ENCODE data around the gene LRRK1. TPM values are rescaled to one million over a fixed set of nuclear protein-coding genes. Genes with fewer than 3 reads are reported as not detected.

The LRRK1 gene
- total and polyA plus RNA-seq, 7 donors, result 7.1 to 27.4 (median 10.2) TPM

DNA sequence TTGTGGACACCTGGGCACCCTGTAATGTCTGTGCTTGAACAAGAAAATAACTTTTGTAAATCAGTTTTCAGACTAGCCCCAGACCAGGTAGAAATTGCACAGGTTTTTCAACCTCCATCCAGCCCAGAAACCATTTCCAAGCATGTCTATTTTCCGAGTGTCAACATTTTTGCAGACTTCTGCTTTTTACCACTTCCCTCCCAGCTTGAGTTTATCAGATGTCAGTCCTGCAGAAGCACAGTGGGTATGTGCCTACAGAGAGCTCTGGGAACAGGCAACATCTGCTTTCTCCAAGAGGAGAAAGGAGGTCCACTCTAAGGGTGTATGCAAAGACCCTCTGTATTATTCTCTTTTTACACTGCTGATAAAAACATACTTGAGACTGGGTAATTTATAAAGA, 83.9 kb downstream of the LRRK1 start:
- H3K27ac ChIP-seq, result no peak overlapping the region
- H3K9me3 ChIP-seq, result no peaks in the 10 kb centered on the region
- intact Hi-C loops (cut with DNase I), result no loop called here
- H3K36me3 ChIP-seq, result no peaks in the 10 kb centered on the region
- no peak for DNase-seq
- WGBS, 2 donors, result 54 to 89% methylated on average over 1 of the region's 1 CpG
- H3K4me3 ChIP-seq, result no peak overlapping the region
- no peak for TF ChIP-seq POLR2AphosphoS5 (IDR thresholded peaks at IDR 0.05)
- TF ChIP-seq, protein P1, sequence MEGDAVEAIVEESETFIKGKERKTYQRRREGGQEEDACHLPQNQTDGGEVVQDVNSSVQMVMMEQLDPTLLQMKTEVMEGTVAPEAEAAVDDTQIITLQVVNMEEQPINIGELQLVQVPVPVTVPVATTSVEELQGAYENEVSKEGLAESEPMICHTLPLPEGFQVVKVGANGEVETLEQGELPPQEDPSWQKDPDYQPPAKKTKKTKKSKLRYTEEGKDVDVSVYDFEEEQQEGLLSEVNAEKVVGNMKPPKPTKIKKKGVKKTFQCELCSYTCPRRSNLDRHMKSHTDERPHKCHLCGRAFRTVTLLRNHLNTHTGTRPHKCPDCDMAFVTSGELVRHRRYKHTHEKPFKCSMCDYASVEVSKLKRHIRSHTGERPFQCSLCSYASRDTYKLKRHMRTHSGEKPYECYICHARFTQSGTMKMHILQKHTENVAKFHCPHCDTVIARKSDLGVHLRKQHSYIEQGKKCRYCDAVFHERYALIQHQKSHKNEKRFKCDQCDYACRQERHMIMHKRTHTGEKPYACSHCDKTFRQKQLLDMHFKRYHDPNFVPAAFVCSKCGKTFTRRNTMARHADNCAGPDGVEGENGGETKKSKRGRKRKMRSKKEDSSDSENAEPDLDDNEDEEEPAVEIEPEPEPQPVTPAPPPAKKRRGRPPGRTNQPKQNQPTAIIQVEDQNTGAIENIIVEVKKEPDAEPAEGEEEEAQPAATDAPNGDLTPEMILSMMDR (IDR thresholded peaks at IDR 0.05), result no peak
- no peak for TF ChIP-seq POLR2A (IDR thresholded peaks at IDR 0.05)
- no peak for TF ChIP-seq EP300 (IDR thresholded peaks at IDR 0.05)
- peaks cover 0 to 13% (median 9%) of the 10 kb centered on the region in 4 donors for H3K4me1 ChIP-seq
- no peaks in the 10 kb centered on the region for H3K27me3 ChIP-seq

DNA sequence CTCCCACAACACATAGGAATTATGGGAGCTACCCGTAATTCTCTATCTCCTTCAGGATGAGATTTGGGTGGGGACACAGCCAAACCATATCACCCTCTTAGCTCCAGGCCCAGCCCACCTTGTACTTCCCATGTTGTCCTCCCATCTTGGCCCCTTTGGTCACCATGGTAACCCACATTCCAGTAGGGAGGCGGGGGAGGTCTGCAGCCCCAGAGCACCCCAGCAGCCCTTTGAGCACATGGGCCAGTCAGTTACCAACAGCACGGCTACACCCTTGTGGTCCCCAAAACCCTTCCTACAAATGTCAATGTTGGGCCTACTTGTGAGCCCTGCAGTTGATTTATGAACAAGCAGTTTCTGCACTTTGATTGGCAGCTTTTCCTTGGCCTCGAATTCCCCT, 84.5 kb downstream of the LRRK1 start:
- no peaks in the 10 kb centered on the region for H3K9me3 ChIP-seq
- H3K4me1 ChIP-seq, result peaks cover 0 to 18% (median 12%) of the 10 kb centered on the region in 4 donors
- H3K27ac ChIP-seq, result no peak overlapping the region
- no peaks in the 10 kb centered on the region for H3K36me3 ChIP-seq
- TF ChIP-seq, protein P1 (IDR thresholded peaks at IDR 0.05), result no peak
- TF ChIP-seq POLR2AphosphoS5 (IDR thresholded peaks at IDR 0.05) (no peak), POLR2A (IDR thresholded peaks at IDR 0.05) (no peak), EP300 (IDR thresholded peaks at IDR 0.05) (no peak)
- H3K27me3 ChIP-seq, result no peaks in the 10 kb centered on the region
- peak; percentile 43 for DNase-seq
- intact Hi-C loops (cut with DNase I), result no loop called here
- 90 to 94% methylated on average over 4 of the region's 4 CpGs for WGBS, 2 donors
- H3K4me3 ChIP-seq, result no peak overlapping the region

DNA sequence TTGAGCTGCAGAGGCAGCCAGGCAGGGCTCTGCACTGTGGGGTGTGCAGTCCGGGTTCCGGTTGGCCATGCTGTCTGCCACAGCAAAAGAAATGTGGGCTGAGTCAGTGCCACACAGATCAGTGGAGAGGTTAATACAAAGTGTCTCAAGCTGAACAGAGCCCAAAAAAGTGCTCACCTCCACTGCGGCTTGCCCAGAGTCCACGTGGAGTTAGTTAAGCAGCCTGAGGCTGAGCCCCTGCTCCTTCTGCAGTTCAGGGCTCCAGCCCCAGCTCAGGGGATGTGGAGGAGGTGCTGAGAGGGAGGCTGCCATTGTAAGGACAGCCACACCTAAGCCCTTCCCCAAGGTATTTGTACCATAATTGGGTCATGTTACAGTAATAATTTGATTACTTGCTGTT, 85.3 kb downstream of the LRRK1 start:
- TF ChIP-seq EP300 (IDR thresholded peaks at IDR 0.05), result no peak
- TF ChIP-seq POLR2AphosphoS5 (IDR thresholded peaks at IDR 0.05), result no peak
- TF ChIP-seq, protein P1 (IDR thresholded peaks at IDR 0.05), result no peak
- TF ChIP-seq POLR2A (IDR thresholded peaks at IDR 0.05), result no peak
- Histone ChIP-seq H3K4me3 (no peak overlapping the region), H3K27ac (no peak overlapping the region), H3K4me1 (peaks cover 0 to 20% (median 13%) of the 10 kb centered on the region in 4 donors), H3K27me3 (no peaks in the 10 kb centered on the region), H3K9me3 (no peaks in the 10 kb centered on the region), H3K36me3 (no peaks in the 10 kb centered on the region)
- peak; percentile 38 for DNase-seq
- intact Hi-C loops (cut with DNase I), result no loop called here
- 97 to 99% methylated on average over 4 of the region's 4 CpGs for WGBS, 2 donors

DNA sequence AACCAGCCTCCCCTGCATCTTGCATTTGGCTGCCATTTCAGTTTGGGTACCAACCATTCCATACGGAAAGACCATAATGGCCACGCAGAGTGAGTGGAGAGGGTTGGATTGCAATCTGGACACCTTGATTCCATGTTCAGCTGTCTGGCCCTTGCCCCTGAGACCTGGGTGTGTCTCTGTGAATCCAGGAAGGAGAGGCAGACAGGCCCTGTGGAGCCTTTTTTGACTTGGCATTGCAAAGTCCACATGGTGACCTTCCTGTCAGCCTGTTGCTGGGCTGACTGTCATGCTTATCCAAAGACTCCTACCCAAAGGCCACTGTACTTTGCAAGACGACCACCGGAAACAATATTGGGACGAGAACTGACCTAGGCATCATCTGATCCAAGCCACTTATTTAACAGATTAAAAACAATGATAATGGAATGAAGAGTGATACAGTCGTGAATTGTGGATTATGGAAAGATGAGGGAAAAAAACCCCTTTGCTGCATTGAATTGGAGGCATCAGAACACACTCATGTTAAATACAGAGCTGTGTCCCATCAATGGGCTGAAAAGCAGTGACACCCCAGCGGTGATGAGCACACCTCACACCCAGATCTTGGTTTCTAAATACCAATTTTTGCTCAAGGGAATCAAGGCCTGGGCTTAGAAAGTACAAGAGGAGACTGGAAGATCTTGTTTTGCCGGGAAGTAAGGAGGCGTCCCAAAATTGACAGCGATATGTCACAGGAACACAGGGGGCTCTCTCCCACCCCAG, 86.0 kb downstream of the LRRK1 start:
- Histone ChIP-seq H3K36me3 (no peaks in the 10 kb centered on the region), H3K4me3 (no peak overlapping the region), H3K27me3 (no peaks in the 10 kb centered on the region), H3K27ac (no peak overlapping the region), H3K4me1 (peaks cover 0 to 20% (median 13%) of the 10 kb centered on the region in 4 donors), H3K9me3 (no peaks in the 10 kb centered on the region)
- DNase-seq, result peak; percentile 24
- TF ChIP-seq EP300 (IDR thresholded peaks at IDR 0.05) (no peak), POLR2A (IDR thresholded peaks at IDR 0.05) (no peak), POLR2AphosphoS5 (IDR thresholded peaks at IDR 0.05) (no peak)
- TF ChIP-seq, protein P1 (IDR thresholded peaks at IDR 0.05), result no peak
- intact Hi-C loops (cut with DNase I), result loop anchor here (5.0 kb wide), 2 partner anchors 153 to 663 kb away; partner anchors contain the start of gene ADAMTS17
- 96 to 97% methylated on average over 10 of the region's 10 CpGs for WGBS, 2 donors

Data from sigmoid colon (tissue), 7 donors.